ENCODE results near the gene NTM.

Gene NTM

GRCh38 chr11:131938351-131938751, 567.9 kb downstream of the NTM start:
- no peak for TF ChIP-seq CTCF (IDR thresholded peaks at IDR 0.05; ENCODE audit: low read depth, low read length)

GRCh38 chr11:131940126-131940525, 569.7 kb downstream of the NTM start:
- DNase-seq = no peak
- Histone ChIP-seq H3K27me3 (ENCODE audit: insufficient read depth, low read depth, severe bottlenecking) (no peaks in the 10 kb centered on the region), H3K27ac (no peak overlapping the region), H3K36me3 (no peaks in the 10 kb centered on the region), H3K4me3 (ENCODE audit: low read depth, low read length) (no peak overlapping the region), H3K9me3 (ENCODE audit: severe bottlenecking) (no peaks in the 10 kb centered on the region)
- TF ChIP-seq CTCF (IDR thresholded peaks at IDR 0.05; ENCODE audit: low read depth, low read length) = no peak

More at GRCh38 chr11:131938351-131938751, 567.9 kb downstream of the NTM start:
- Histone ChIP-seq H3K9me3 (ENCODE audit: severe bottlenecking) (no peaks in the 10 kb centered on the region), H3K27me3 (ENCODE audit: insufficient read depth, low read depth, severe bottlenecking) (no peaks in the 10 kb centered on the region), H3K36me3 (no peaks in the 10 kb centered on the region), H3K4me3 (ENCODE audit: low read depth, low read length) (no peak overlapping the region), H3K27ac (no peak overlapping the region)
- DNase-seq = no peak

GRCh38 chr11:131942878-131943277, 572.5 kb downstream of the NTM start:
- TF ChIP-seq CTCF (IDR thresholded peaks at IDR 0.05; ENCODE audit: low read depth, low read length) = no peak
- Histone ChIP-seq H3K27me3 (ENCODE audit: insufficient read depth, low read depth, severe bottlenecking) (no peaks in the 10 kb centered on the region), H3K9me3 (ENCODE audit: severe bottlenecking) (no peaks in the 10 kb centered on the region), H3K4me3 (ENCODE audit: low read depth, low read length) (no peak overlapping the region), H3K27ac (no peak overlapping the region), H3K36me3 (no peaks in the 10 kb centered on the region)
- DNase-seq = no peak

GRCh38 chr11:131943295-131943694, 572.9 kb downstream of the NTM start:
- Histone ChIP-seq H3K9me3 (ENCODE audit: severe bottlenecking) (no peaks in the 10 kb centered on the region), H3K36me3 (no peaks in the 10 kb centered on the region), H3K27ac (no peak overlapping the region), H3K4me3 (ENCODE audit: low read depth, low read length) (no peak overlapping the region), H3K27me3 (ENCODE audit: insufficient read depth, low read depth, severe bottlenecking) (no peaks in the 10 kb centered on the region)
- TF ChIP-seq CTCF (IDR thresholded peaks at IDR 0.05; ENCODE audit: low read depth, low read length) = no peak
- no peak for DNase-seq

GRCh38 chr11:131944736-131945135, 574.3 kb downstream of the NTM start:
- Histone ChIP-seq H3K9me3 (ENCODE audit: severe bottlenecking) (no peaks in the 10 kb centered on the region), H3K4me3 (ENCODE audit: low read depth, low read length) (no peak overlapping the region), H3K27ac (no peak overlapping the region), H3K36me3 (no peaks in the 10 kb centered on the region), H3K27me3 (ENCODE audit: insufficient read depth, low read depth, severe bottlenecking) (no peaks in the 10 kb centered on the region)
- no peak for DNase-seq
- no peak for TF ChIP-seq CTCF (IDR thresholded peaks at IDR 0.05; ENCODE audit: low read depth, low read length)

GRCh38 chr11:131945706-131946105, 575.3 kb downstream of the NTM start:
- Histone ChIP-seq H3K4me3 (ENCODE audit: low read depth, low read length) (no peak overlapping the region), H3K36me3 (no peaks in the 10 kb centered on the region), H3K27me3 (ENCODE audit: insufficient read depth, low read depth, severe bottlenecking) (no peaks in the 10 kb centered on the region), H3K27ac (no peak overlapping the region), H3K9me3 (ENCODE audit: severe bottlenecking) (no peaks in the 10 kb centered on the region)
- DNase-seq = no peak
- TF ChIP-seq CTCF (IDR thresholded peaks at IDR 0.05; ENCODE audit: low read depth, low read length) = no peak

Data from WERI-Rb-1 (cell line).